Thoracic aorta (tissue), 2 donors: Measurements from ENCODE around the gene LPCAT3. TPM values are rescaled to one million over a fixed set of nuclear protein-coding genes. Genes with fewer than 3 reads are reported as not detected.
"Not testable (repeated sequence)": the region's sequence is repeated elsewhere in the genome, so short reads cannot be mapped to it uniquely, and the experiment has no call there.

Experiments used
- ATAC-seq: fragments of 150-250 bp; one replicate; pipeline ENCODE4 v1.8.0; 2017; ENCODE audit warnings: low read depth; ENCODE audit not compliant: insufficient number of reproducible peaks, low FRiP score
- DNase-seq: peaks from one replicate; pipeline ENCODE4 v3.0.0-alpha.2; 2020; ENCODE audit warnings: low spot score
- H3K27ac ChIP-seq, 2 donors: fragments of 200-600 bp; sonication (generic); 1 replicate in 1 of 2; 2 replicates in 1 of 2; pipeline ENCODE4 v1.5.1; 2016; ENCODE audit warnings: mild to moderate bottlenecking in 2 of 2, moderate library complexity in 2 of 2
- H3K27me3 ChIP-seq: fragments of 200-600 bp; sonication (generic); replicated peaks from 2 replicates; pipeline ENCODE4 v1.6.0; 2016; ENCODE audit warnings: mild to moderate bottlenecking; ENCODE audit not compliant: insufficient read depth
- H3K36me3 ChIP-seq: fragments of 200-600 bp; sonication (generic); one replicate; pipeline ENCODE4 v1.5.1; 2016
- H3K4me1 ChIP-seq, 2 donors: fragments of 200-600 bp; sonication (generic); 1 replicate in 1 of 2; 2 replicates in 1 of 2; pipeline versions ENCODE4 v1.5.1 to v1.6.0; 2016; ENCODE audit warnings: low read depth in 2 of 2, mild to moderate bottlenecking in 1 of 2; ENCODE audit not compliant: control insufficient read depth in 1 of 2
- H3K4me3 ChIP-seq: fragments of 200-600 bp; sonication (generic); 2 replicates; pipeline ENCODE4 v1.5.1; 2016; ENCODE audit warnings: mild to moderate bottlenecking
- H3K9me3 ChIP-seq: fragments of 200-600 bp; sonication (generic); 2 replicates; pipeline ENCODE4 v1.5.1; 2016
- total RNA-seq, 2 donors: library from RNA; depleted of rRNA; stranded (reverse); fragments of >200 nt; gene quantifications; one replicate each; pipeline versions ENCODE4 v1.1.0 to v1.2.3, GENCODE V29; 2016
- TF ChIP-seq, protein P1 (sequence below): fragments of 200-600 bp; sonication (generic); IDR thresholded peaks from one replicate; pipeline ENCODE4 v1.5.1; 2019; ENCODE audit warnings: antibody characterized with exemption

LPCAT3 gene
- total RNA-seq, 2 donors from 2014 or later, result 40.5 to 51.9 TPM

DNA sequence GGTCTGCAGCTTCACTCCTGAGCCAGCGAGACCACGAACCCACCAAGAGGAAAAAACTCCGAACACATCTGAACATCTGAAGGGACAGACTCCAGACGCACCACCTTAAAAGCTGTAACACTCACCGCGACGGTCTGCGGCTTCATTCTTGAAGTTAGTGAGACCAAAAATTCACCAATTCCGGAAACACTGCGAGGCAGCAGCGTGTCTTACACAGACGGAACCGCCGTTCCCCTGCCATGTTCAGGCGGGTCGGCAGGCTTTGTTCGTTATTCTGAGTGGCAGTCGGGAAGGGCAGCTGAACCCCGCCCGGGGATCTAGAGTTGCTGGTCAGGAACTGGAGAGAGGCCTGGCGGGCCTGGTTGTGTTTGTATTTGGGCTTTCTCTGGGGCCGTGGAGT, 20.3 kb upstream of the LPCAT3 start:
- H3K27me3 ChIP-seq, result no peaks in the 10 kb centered on the region
- DNase-seq (no peak), ATAC-seq (no peak)
- H3K36me3 ChIP-seq, result no peaks in the 10 kb centered on the region
- TF ChIP-seq, protein P1, sequence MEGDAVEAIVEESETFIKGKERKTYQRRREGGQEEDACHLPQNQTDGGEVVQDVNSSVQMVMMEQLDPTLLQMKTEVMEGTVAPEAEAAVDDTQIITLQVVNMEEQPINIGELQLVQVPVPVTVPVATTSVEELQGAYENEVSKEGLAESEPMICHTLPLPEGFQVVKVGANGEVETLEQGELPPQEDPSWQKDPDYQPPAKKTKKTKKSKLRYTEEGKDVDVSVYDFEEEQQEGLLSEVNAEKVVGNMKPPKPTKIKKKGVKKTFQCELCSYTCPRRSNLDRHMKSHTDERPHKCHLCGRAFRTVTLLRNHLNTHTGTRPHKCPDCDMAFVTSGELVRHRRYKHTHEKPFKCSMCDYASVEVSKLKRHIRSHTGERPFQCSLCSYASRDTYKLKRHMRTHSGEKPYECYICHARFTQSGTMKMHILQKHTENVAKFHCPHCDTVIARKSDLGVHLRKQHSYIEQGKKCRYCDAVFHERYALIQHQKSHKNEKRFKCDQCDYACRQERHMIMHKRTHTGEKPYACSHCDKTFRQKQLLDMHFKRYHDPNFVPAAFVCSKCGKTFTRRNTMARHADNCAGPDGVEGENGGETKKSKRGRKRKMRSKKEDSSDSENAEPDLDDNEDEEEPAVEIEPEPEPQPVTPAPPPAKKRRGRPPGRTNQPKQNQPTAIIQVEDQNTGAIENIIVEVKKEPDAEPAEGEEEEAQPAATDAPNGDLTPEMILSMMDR, result no peak
- H3K9me3 ChIP-seq, result no peaks in the 10 kb centered on the region
- no peaks in the 10 kb centered on the region for H3K4me1 ChIP-seq
- H3K27ac ChIP-seq, result no peak overlapping the region
- no peak overlapping the region for H3K4me3 ChIP-seq

- ATAC-seq, H3K27me3 ChIP-seq, H3K27ac ChIP-seq, H3K36me3 ChIP-seq, H3K9me3 ChIP-seq, DNase-seq, H3K4me3 ChIP-seq, H3K4me1 ChIP-seq: not testable (repeated sequence)
These were observed 19.1 kb upstream of the LPCAT3 start for GRCh38 chr12:7037411-7037810.

GRCh38 chr12:7035463-7035862, 17.2 kb upstream of the LPCAT3 start:
- no peaks in the 10 kb centered on the region for H3K9me3 ChIP-seq
- no peaks in the 10 kb centered on the region for H3K36me3 ChIP-seq
- no peaks in the 10 kb centered on the region for H3K4me1 ChIP-seq
- no peak overlapping the region for H3K4me3 ChIP-seq
- TF ChIP-seq, protein P1, result no peak
- no peak overlapping the region for H3K27ac ChIP-seq
- DNase-seq (no peak), ATAC-seq (no peak)
- H3K27me3 ChIP-seq, result no peaks in the 10 kb centered on the region

DNA sequence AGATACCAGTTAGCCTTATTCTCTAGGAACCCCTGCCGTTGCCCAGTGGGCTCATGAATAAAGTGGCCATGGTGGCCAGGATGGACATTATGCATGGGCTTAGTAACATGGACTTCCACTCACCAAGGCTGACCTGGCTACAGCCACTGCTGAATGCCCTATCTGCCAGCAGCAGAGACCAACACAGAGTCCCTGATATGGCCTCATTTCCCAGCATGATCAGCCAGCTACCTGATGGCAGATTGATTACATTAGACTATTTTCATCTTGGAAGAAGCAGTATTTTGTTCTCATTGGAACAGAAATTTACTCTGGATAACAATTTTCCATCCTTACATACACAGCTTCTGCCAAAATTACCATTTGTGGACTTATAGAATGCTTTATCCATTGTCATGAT, 16.2 kb upstream of the LPCAT3 start:
- ATAC-seq, result no peak
- Histone ChIP-seq H3K27ac (no peak overlapping the region), H3K4me3 (no peak overlapping the region), H3K4me1 (no peaks in the 10 kb centered on the region), H3K36me3 (no peaks in the 10 kb centered on the region), H3K27me3 (no peaks in the 10 kb centered on the region), H3K9me3 (no peaks in the 10 kb centered on the region)
- TF ChIP-seq, protein P1, result no peak
- DNase-seq, result no peak

GRCh38 chr12:7032990-7033389, 14.7 kb upstream of the LPCAT3 start:
- no peak overlapping the region for H3K4me3 ChIP-seq
- no peak for DNase-seq
- H3K36me3 ChIP-seq, result no peaks in the 10 kb centered on the region

GRCh38 chr12:7031306-7031705, 13.0 kb upstream of the LPCAT3 start:
- no peak overlapping the region for H3K27ac ChIP-seq
- no peaks in the 10 kb centered on the region for H3K9me3 ChIP-seq
- no peaks in the 10 kb centered on the region for H3K4me1 ChIP-seq
- ATAC-seq (no peak), DNase-seq (no peak)
- H3K36me3 ChIP-seq, result no peaks in the 10 kb centered on the region
- H3K4me3 ChIP-seq, result no peak overlapping the region
- TF ChIP-seq, protein P1, result no peak
- H3K27me3 ChIP-seq, result no peaks in the 10 kb centered on the region

More at GRCh38 chr12:7032990-7033389, 14.7 kb upstream of the LPCAT3 start:
- ATAC-seq, result no peak
- TF ChIP-seq, protein P1, result no peak
- no peak overlapping the region for H3K27ac ChIP-seq
- H3K4me1 ChIP-seq, result no peaks in the 10 kb centered on the region
- H3K27me3 ChIP-seq, result no peaks in the 10 kb centered on the region
- no peaks in the 10 kb centered on the region for H3K9me3 ChIP-seq
